K562 (cell line): ENCODE measurements around the gene DIPK1A. TPM values are rescaled to one million over a fixed set of nuclear protein-coding genes. Genes with fewer than 3 reads are reported as not detected.

ENCODE experiments used
- ATAC-seq: fragments of 200-7000 bp; cut with Tn5 transposase; 3 replicates; pipeline ENCODE4 v1.9.1; 2020; ENCODE audit warnings: moderate library complexity
- BruUV-seq: library from RNA; stranded (reverse); fragments of 400-500 nt; replicated peaks from 2 replicates; lab custom pipeline; 2021; lab: Mats Ljungman, UMichigan
- CTCF ChIA-PET: fragments of 300-600 bp; formaldehyde crosslinking; extraction: SDS; loops from one replicate; lab custom pipeline; 2021; ENCODE audit warnings: low intra/inter-chr PET ratio; lab: Yijun Ruan, JAX
- POLR2A ChIA-PET: fragments of 300-600, 350-650 bp; sonication (Branson Sonifier 250); formaldehyde crosslinking; extraction: SDS; loops from one replicate; lab custom pipeline; 2021; ENCODE audit warnings: antibody characterized with exemption, inconsistent platforms; lab: Yijun Ruan, JAX
- DNase-seq, 4 experiments: peaks; one replicate each; pipeline versions ENCODE4 v3.0.0 to v3.0.0-alpha.2; 2011 to 2018; ENCODE audit warnings: low spot score in 3 of 4, mixed read lengths in 3 of 4; ENCODE audit errors: extremely low read depth in 1 of 4
- FAIRE-seq: peaks from 2 replicates; lab custom pipeline; 2011; peaks lifted over from hg19 to GRCh38; lab: Jason Lieb, UNC
- H2AFZ ChIP-seq: 2 replicates; pipeline ENCODE4 v1.6.0; 2011; ENCODE audit warnings: low read depth, low read length, control low read depth, inconsistent platforms
- H3K27ac ChIP-seq: fragments of 200-600 bp; 3 replicates; pipeline ENCODE4 v1.8.0; 2011; ENCODE audit warnings: low read depth, mild to moderate bottlenecking, control low read depth, inconsistent platforms, low read length, moderate library complexity, mixed read lengths; ENCODE audit errors: extremely low read depth
- H3K27me3 ChIP-seq, 2 experiments: fragments of 300-600 bp in 1 of 2; 2 replicates in 1 of 2; 3 replicates in 1 of 2; pipeline versions ENCODE4 v1.6.0 to v1.8.0; 2011; ENCODE audit warnings: inconsistent platforms in 2 of 2, low read length in 2 of 2, mild to moderate bottlenecking in 1 of 2, mixed read lengths in 1 of 2, moderate library complexity in 1 of 2; ENCODE audit not compliant: control insufficient read depth in 2 of 2, insufficient read depth in 2 of 2
- H3K36me3 ChIP-seq: fragments of 300-600 bp; 3 replicates; pipeline ENCODE4 v1.8.0; 2011; ENCODE audit warnings: mild to moderate bottlenecking, low read length, inconsistent platforms; ENCODE audit not compliant: control insufficient read depth, insufficient read depth
- H3K4me1 ChIP-seq, 2 experiments: fragments of 200-600 bp in 1 of 2; replicated peaks in 1 of 2; 2 replicates in 1 of 2; 3 replicates in 1 of 2; pipeline versions ENCODE4 v1.5.1 to v1.8.0; 2011; ENCODE audit warnings: inconsistent platforms in 2 of 2, low read length in 2 of 2, mild to moderate bottlenecking in 1 of 2, mixed read lengths in 1 of 2, moderate library complexity in 1 of 2; ENCODE audit not compliant: control insufficient read depth in 2 of 2, insufficient read depth in 2 of 2
- H3K4me2 ChIP-seq: 2 replicates; pipeline ENCODE4 v1.6.1; 2011; ENCODE audit warnings: low read length, control low read depth, inconsistent platforms, mixed read lengths; ENCODE audit not compliant: insufficient read depth
- H3K4me3 ChIP-seq: fragments of 200-600 bp; sonication (generic), shearing (Covaris generic); 2 replicates; pipeline ENCODE4 v1.5.1; 2016; ENCODE audit warnings: control low read depth, inconsistent platforms
- H3K79me2 ChIP-seq: fragments of 200-600 bp; 3 replicates; pipeline ENCODE4 v1.8.0; 2011; ENCODE audit warnings: low read length, inconsistent platforms; ENCODE audit not compliant: control insufficient read depth, insufficient read depth
- H3K9ac ChIP-seq, 2 experiments: 2 replicates each; pipeline versions ENCODE4 v1.6.0 to v1.6.1; 2011; ENCODE audit warnings: low read depth in 2 of 2, low read length in 2 of 2, control low read depth in 1 of 2, inconsistent platforms in 1 of 2, mild to moderate bottlenecking in 1 of 2, mixed read lengths in 1 of 2; ENCODE audit not compliant: insufficient read depth in 1 of 2
- H3K9me1 ChIP-seq: one replicate; pipeline ENCODE4 v1.6.0; 2011; ENCODE audit warnings: inconsistent platforms, mild to moderate bottlenecking, low read length, moderate library complexity; ENCODE audit not compliant: control insufficient read depth, insufficient read depth
- H3K9me3 ChIP-seq: replicated peaks from 2 replicates; pipeline ENCODE4 v1.5.1; 2011; ENCODE audit warnings: low read depth, low read length, inconsistent platforms; ENCODE audit not compliant: control insufficient read depth, insufficient read depth
- H4K20me1 ChIP-seq: replicated peaks from 2 replicates; pipeline ENCODE4 v1.6.1; 2011; ENCODE audit warnings: low read length, inconsistent platforms, mixed read lengths; ENCODE audit not compliant: control insufficient read depth, insufficient read depth
- ARNT ChIP-seq, 2 experiments: fragments of 450-650 bp; IDR thresholded peaks; 2 replicates each; pipeline ENCODE4 v1.6.1; 2016; ENCODE audit warnings: mild to moderate bottlenecking in 1 of 2
- HDAC2 ChIP-seq: fragments of 450-650 bp; IDR thresholded peaks from 2 replicates; pipeline ENCODE4 v1.6.1; 2016; ENCODE audit warnings: mild to moderate bottlenecking
- NFE2 ChIP-seq: IDR thresholded peaks from 2 replicates; pipeline ENCODE4 v1.6.1; 2014; ENCODE audit warnings: antibody characterized with exemption, low read depth
- ZNF277 ChIP-seq: fragments of 250-450 bp; sonication (Bioruptor Pico); IDR thresholded peaks from 2 replicates; pipeline ENCODE4 v1.8.0; 2022; ENCODE audit warnings: inconsistent platforms, mild to moderate bottlenecking, moderate library complexity, borderline replicate concordance
- WGBS: fragments of 100-300 bp; shearing (Covaris generic); methylation state at CpG from one replicate; pipeline ENCODE4 v1.1.6; 2016; ENCODE audit warnings: low coverage, mixed read lengths; ENCODE audit not compliant: insufficient coverage; ENCODE audit errors: missing lambda C conversion rate; 5-methylcytosine and 5-hydroxymethylcytosine counted together
- in situ Hi-C: fragments of 300-500 bp; cut with MboI; formaldehyde crosslinking; loops from 4 replicates; pipeline ENCODE4 v1.15.0; 2018; ENCODE audit warnings: inconsistent platforms, mixed read lengths
- intact Hi-C: fragments of 100-400 bp; cut with micrococcal nuclease; formaldehyde crosslinking; loops from 2 replicates; pipeline ENCODE4 v1.14.2; 2022
- polyA plus RNA-seq, 8 experiments: library from polyadenylated mRNA; depleted of rRNA in 4 of 8; stranded (reverse) in 5 of 8; unstranded in 3 of 8; fragments of >200 nt; fragmentation: Nextera tagmentation in 2 of 8; fragmentation: Illumina TruSeq in 1 of 8; extraction: Ambion mirVana in 2 of 8; extraction: Trizol in 1 of 8; gene quantifications; 2 replicates each; pipeline versions ENCODE4 v1.2.1 to v1.2.3, GENCODE V29; 2011 to 2014; ENCODE audit warnings: inconsistent platforms in 1 of 8, missing spikeins in 1 of 8
- total RNA-seq, 7 experiments: library from RNA; depleted of rRNA in 6 of 7; stranded (reverse); fragments of >200 nt in 6 of 7; fragmentation: Illumina TruSeq in 2 of 7; extraction: Trizol in 2 of 7; gene quantifications; 2 replicates each; pipeline versions ENCODE4 v1.2.1 to v1.2.3, GENCODE V29; 2011 to 2021; ENCODE audit warnings: low replicate concordance in 1 of 7

The DIPK1A gene
- total and polyA plus RNA-seq, 9 of the 15 experiments (the other 6 are each of a cell fraction or from before 2014, with no cell fraction given), result 0.54 to 2.5 (median 1.3) TPM

GRCh38 chr1:92831368-92831761 lies 129.9 kb downstream of the DIPK1A start:
- H3K4me1 ChIP-seq, result peaks cover 6 to 18% of the 10 kb centered on the region in 2 experiments; a peak in 3 of 5 replicates
- H3K9me3 ChIP-seq, result no peaks in the 10 kb centered on the region
- peak overlapping the region; percentile 92 for H2AFZ ChIP-seq
- in situ Hi-C loops (no loop called here), intact Hi-C loops (loop anchor here (5.0 to 10.0 kb wide), 3 partner anchors 44 to 517 kb away; partner anchors contain the start of gene EVI5)
- 21% methylated on average over 4 of the region's 4 CpGs for WGBS
- H3K9me1 ChIP-seq, result peaks cover 3% of the 10 kb centered on the region
- BruUV-seq, result TSS peak; percentile 98
- H3K9ac ChIP-seq, result peak overlapping the region; percentile 87 to 96; a peak in 3 of 4 replicates
- no peaks in the 10 kb centered on the region for H3K27me3 ChIP-seq
- peak; percentile 13 for ATAC-seq
- peaks cover 42% of the 10 kb centered on the region for H3K36me3 ChIP-seq
- peak overlapping the region; percentile 91; the same call in 1 of the 2 replicates for H3K4me3 ChIP-seq
- peak overlapping the region; percentile 99 for H3K4me2 ChIP-seq
- no peak for DNase-seq
- no peak for TF ChIP-seq ARNT (IDR thresholded peaks at IDR 0.05)
- no peak for TF ChIP-seq ZNF277
- no peak for TF ChIP-seq NFE2
- TF ChIP-seq HDAC2, result no peak
- H3K27ac ChIP-seq, result peak overlapping the region; percentile 21; the same call in 1 of the 3 replicates
- peaks cover 47% of the 10 kb centered on the region for H3K79me2 ChIP-seq
- POLR2A ChIA-PET, result interaction anchor here (0.6 to 3.2 kb wide), 27 partner anchors 9 to 971 kb away, joined by 3 to 26 read pairs (median 4); partner anchors contain the start of gene EVI5
- FAIRE-seq, result no peak
- CTCF ChIA-PET, result no interaction called here
- H4K20me1 ChIP-seq, result peaks cover 31% of the 10 kb centered on the region
